Measurements from ENCODE around the gene TNFRSF1B. TPM values are rescaled to one million over a fixed set of nuclear protein-coding genes. Genes with fewer than 3 reads are reported as not detected.

The TNFRSF1B gene
- total RNA-seq, 1 experiment from 2014 or later: not detected

DNA sequence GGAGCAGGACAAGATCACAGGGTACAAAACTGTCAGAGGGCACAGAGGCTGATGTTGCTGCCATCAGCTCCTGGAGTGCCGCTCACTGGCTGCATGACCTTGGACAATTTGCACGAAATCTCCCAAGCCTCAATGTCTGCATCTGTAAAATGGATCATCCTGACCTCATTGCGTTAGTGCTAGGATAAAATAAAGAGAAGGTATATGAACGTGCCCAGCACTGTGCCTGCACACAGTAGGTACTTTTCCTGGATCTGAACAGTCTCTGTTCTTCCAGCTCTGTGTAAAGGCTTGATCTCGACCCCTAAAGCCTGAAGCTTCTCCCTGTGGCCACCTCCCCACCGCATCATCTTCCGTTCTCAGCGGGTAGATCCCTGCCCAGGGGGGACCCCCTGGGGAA is 12.9 kb downstream of the TNFRSF1B start:
- Histone ChIP-seq H3K36me3 (ENCODE audit: insufficient read depth, low read length, poor library complexity, severe bottlenecking) (no peaks in the 10 kb centered on the region), H3K27ac (ENCODE audit: low read depth, low read length, poor library complexity, severe bottlenecking) (no peak overlapping the region), H3K4me3 (ENCODE audit: low read depth, low read length, poor library complexity, severe bottlenecking) (no peak overlapping the region), H3K9me3 (ENCODE audit: low read depth, low read length, poor library complexity, severe bottlenecking) (no peaks in the 10 kb centered on the region), H3K27me3 (replicated peaks; ENCODE audit: insufficient read depth, low read depth, low read length, poor library complexity) (no peaks in the 10 kb centered on the region), H3K4me1 (ENCODE audit: insufficient read depth, low read length, poor library complexity, severe bottlenecking) (peaks cover 7% of the 10 kb centered on the region)
- TF ChIP-seq EZH2 (IDR thresholded peaks at IDR 0.05; ENCODE audit: borderline replicate concordance, low read depth, low read length, poor library complexity, severe bottlenecking): no peak
- TF ChIP-seq, protein P1, sequence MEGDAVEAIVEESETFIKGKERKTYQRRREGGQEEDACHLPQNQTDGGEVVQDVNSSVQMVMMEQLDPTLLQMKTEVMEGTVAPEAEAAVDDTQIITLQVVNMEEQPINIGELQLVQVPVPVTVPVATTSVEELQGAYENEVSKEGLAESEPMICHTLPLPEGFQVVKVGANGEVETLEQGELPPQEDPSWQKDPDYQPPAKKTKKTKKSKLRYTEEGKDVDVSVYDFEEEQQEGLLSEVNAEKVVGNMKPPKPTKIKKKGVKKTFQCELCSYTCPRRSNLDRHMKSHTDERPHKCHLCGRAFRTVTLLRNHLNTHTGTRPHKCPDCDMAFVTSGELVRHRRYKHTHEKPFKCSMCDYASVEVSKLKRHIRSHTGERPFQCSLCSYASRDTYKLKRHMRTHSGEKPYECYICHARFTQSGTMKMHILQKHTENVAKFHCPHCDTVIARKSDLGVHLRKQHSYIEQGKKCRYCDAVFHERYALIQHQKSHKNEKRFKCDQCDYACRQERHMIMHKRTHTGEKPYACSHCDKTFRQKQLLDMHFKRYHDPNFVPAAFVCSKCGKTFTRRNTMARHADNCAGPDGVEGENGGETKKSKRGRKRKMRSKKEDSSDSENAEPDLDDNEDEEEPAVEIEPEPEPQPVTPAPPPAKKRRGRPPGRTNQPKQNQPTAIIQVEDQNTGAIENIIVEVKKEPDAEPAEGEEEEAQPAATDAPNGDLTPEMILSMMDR (conservative IDR thresholded peaks at IDR 0.05; ENCODE audit: low read depth, low read length): no peak
- POLR2A ChIA-PET (ENCODE audit: low non-redundant PET): no interaction called here
- BruUV-seq (replicated peaks): no TSS peak
- no peak for DNase-seq (ENCODE audit: low spot score)
- intact Hi-C loops (cut with micrococcal nuclease; ENCODE audit: unreplicated experiment): no loop called here
- CTCF ChIA-PET: no interaction called here

DNA sequence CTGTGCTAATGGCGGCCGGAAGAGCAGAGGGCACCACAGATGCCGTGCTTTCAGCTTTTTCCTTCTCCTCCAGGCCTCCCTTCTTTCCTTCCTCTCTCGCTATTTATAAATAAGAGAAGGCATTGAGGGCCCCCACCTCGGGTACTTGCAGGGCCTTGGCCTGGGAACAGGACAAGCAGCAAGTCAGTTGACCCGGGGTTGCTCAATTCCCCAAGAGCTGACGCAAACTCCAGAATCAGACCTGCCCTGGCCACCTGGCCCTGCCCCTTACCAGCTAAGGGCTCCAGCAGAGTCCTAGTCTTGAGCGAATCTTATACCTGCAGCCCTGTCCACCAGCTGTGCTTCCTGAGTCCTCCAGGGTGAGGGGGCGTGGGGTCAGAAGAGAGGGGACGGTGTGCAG is 13.5 kb downstream of the TNFRSF1B start:
- H3K4me1 ChIP-seq (ENCODE audit: insufficient read depth, low read length, poor library complexity, severe bottlenecking): peaks cover 7% of the 10 kb centered on the region
- no TSS peak for BruUV-seq (replicated peaks)
- H3K4me3 ChIP-seq (ENCODE audit: low read depth, low read length, poor library complexity, severe bottlenecking): no peak overlapping the region
- DNase-seq (ENCODE audit: low spot score): no peak
- H3K36me3 ChIP-seq (ENCODE audit: insufficient read depth, low read length, poor library complexity, severe bottlenecking): no peaks in the 10 kb centered on the region
- H3K9me3 ChIP-seq (ENCODE audit: low read depth, low read length, poor library complexity, severe bottlenecking): no peaks in the 10 kb centered on the region
- POLR2A ChIA-PET (ENCODE audit: low non-redundant PET): no interaction called here
- intact Hi-C loops (cut with micrococcal nuclease; ENCODE audit: unreplicated experiment): no loop called here
- CTCF ChIA-PET: interaction anchor here (1.2 kb wide), 1 partner anchor 56 kb away, joined by 4 read pairs; no protein-coding TSS in a partner anchor
- H3K27ac ChIP-seq (ENCODE audit: low read depth, low read length, poor library complexity, severe bottlenecking): no peak overlapping the region
- no peak for TF ChIP-seq EZH2 (IDR thresholded peaks at IDR 0.05; ENCODE audit: borderline replicate concordance, low read depth, low read length, poor library complexity, severe bottlenecking)
- TF ChIP-seq, protein P1 (conservative IDR thresholded peaks at IDR 0.05; ENCODE audit: low read depth, low read length): no peak
- H3K27me3 ChIP-seq (replicated peaks; ENCODE audit: insufficient read depth, low read depth, low read length, poor library complexity): no peaks in the 10 kb centered on the region

- TF ChIP-seq, protein P1 (conservative IDR thresholded peaks at IDR 0.05; ENCODE audit: low read depth, low read length): no peak
- no peak for TF ChIP-seq EZH2 (IDR thresholded peaks at IDR 0.05; ENCODE audit: borderline replicate concordance, low read depth, low read length, poor library complexity, severe bottlenecking)
- H3K4me1 ChIP-seq (ENCODE audit: insufficient read depth, low read length, poor library complexity, severe bottlenecking): peaks cover 7% of the 10 kb centered on the region
- intact Hi-C loops (cut with micrococcal nuclease; ENCODE audit: unreplicated experiment): no loop called here
- ChIA-PET POLR2A (ENCODE audit: low non-redundant PET) (no interaction called here), CTCF (interaction anchor here (1.2 kb wide), 1 partner anchor 56 kb away, joined by 4 read pairs; no protein-coding TSS in a partner anchor)
- no peaks in the 10 kb centered on the region for H3K9me3 ChIP-seq (ENCODE audit: low read depth, low read length, poor library complexity, severe bottlenecking)
- BruUV-seq (replicated peaks): no TSS peak
- H3K27me3 ChIP-seq (replicated peaks; ENCODE audit: insufficient read depth, low read depth, low read length, poor library complexity): no peaks in the 10 kb centered on the region
- H3K36me3 ChIP-seq (ENCODE audit: insufficient read depth, low read length, poor library complexity, severe bottlenecking): no peaks in the 10 kb centered on the region
- no peak overlapping the region for H3K27ac ChIP-seq (ENCODE audit: low read depth, low read length, poor library complexity, severe bottlenecking)
- DNase-seq (ENCODE audit: low spot score): no peak
- no peak overlapping the region for H3K4me3 ChIP-seq (ENCODE audit: low read depth, low read length, poor library complexity, severe bottlenecking)
Observed at GRCh38 chr1:12180903-12181302, 14.1 kb downstream of the TNFRSF1B start.
